GM11168 (cell line): ENCODE measurements around the gene INO80C.
"Not testable (repeated sequence)": the region's sequence is repeated elsewhere in the genome, so short reads cannot be mapped to it uniquely, and the experiment has no call there.

Experiments
- in situ Hi-C: fragments of 300-500 bp; cut with MboI; formaldehyde crosslinking; loops from one replicate; pipeline ENCODE4 v1.12.0; 2022; ENCODE audit warnings: low sequenced_read_pairs; ENCODE audit not compliant: unreplicated experiment

Gene INO80C

GRCh38 chr18:35489913-35490490, 7.8 kb downstream of the INO80C start:
- in situ Hi-C loops, result no loop called here

DNA sequence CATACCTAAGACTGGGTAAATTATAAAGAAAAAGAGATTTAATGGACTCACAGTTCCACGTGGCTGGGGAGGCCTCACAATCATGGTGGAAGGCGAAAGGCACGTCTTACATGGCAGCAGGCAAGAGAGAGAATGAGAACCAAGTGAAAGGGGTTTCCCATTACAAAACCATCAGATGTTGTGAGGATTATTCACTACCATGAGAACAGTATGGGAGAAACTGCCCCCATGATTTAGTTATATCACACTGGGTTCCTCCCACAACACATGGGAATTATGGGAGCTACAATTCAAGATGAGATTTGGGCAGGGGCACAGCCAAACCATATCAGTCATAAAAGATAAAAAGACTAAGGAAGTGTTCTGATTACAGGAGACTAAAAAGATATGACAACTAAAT, 8.5 kb downstream of the INO80C start:
- in situ Hi-C loops, result not testable (repeated sequence)

DNA sequence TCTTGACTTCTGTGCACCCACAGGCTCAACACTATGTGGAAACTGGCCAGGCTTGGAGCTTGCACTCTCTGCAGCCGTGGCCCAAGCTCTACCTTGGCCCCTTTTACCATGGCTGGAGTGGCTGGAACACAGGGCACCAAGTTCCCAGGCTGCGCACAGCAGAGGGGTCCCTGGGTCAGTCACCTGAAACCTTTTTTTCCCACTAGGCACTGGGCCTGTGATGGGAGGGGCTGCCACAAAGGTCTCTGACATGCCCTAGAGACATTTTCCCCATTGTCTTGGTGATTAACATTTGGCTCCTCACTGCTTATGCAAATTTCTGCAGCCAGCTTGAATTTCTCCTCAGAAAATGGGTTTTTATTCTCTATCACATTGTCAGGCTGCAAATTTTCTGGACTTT, 9.4 kb downstream of the INO80C start:
- in situ Hi-C loops, result not testable (repeated sequence)

GRCh38 chr18:35487525-35487924, 10.2 kb downstream of the INO80C start:
- in situ Hi-C loops, result not testable (repeated sequence)

- in situ Hi-C loops, result no loop called here
These were observed 11.9 kb downstream of the INO80C start for GRCh38 chr18:35485852-35486251.

- in situ Hi-C loops, result no loop called here
These were observed 13.7 kb downstream of the INO80C start for GRCh38 chr18:35484034-35484433.

DNA sequence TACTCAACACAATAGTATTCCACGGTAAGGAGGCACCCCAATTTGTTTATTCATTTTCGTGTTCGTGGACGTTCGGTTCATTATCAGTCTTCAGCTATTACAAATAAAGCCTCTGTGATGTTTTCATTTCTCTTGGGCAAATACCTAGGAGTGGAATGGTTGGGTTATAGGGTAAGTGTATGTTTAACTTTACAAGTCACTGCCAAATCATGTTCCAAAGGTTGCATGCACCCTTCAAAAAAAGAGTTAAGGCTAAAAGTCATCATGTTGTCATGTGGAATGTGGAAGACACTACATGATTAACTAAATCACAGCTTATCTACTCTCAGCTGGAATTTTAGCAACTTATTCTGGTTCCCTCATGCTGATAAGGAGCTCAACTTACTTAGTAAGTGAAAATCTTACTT, 15.8 kb downstream of the INO80C start:
- in situ Hi-C loops, result no loop called here

DNA sequence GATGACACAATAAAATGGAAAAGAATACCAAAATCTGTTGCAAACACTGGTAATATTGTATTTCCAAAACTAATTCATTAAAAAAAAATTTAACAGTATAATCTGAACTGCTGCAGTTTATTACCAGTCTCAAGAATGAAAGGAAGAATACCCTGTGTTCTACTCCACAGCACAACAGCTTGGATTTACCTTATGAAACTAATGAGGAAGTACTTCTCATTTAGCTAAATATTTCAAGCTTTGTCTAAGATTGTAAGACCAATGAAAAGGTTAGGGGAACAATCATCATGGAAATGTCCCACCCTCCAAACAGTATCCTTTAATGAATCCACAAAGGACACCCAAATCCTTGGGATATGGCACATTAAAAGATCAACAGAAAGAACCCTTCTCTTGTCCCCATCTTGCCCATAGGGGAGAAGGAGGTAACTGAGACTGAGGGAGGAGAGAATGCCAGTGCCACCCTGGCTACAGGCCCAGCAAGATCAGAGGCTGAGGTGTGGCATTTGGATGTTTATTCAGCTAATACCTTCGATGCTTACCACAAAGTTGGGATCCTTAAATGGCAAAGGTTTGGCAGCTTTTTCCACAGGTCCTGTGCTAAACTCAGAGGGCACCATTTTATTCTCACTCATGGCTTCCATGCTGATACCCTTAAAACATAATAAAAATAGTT, 17.7 kb downstream of the INO80C start:
- in situ Hi-C loops, result no loop called here

GRCh38 chr18:35478520-35479435, 19.0 kb downstream of the INO80C start:
- in situ Hi-C loops, result no loop called here

DNA sequence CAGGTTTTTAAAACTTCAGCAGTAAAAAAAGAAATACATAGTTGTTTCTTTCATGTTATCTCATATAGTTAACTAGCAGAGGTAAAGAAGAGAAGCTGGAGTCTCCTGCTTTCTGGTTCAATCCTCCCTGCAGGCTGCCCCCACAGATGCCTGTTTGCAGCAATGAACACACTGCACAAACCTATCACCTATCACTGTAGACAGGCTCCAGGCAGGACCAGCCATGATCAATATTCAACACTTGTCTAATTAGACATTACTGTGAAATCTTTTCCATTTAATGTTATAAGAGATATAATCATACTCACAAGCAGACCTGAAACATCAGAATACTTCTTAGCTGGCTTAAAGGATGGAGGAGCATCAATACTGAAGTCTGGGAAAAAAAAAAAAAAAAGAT, 19.8 kb downstream of the INO80C start:
- in situ Hi-C loops, result no loop called here

- in situ Hi-C loops, result no loop called here
These were observed 20.3 kb downstream of the INO80C start for GRCh38 chr18:35477497-35477896.

GRCh38 chr18:35474884-35475283, 22.9 kb downstream of the INO80C start:
- in situ Hi-C loops, result no loop called here

DNA sequence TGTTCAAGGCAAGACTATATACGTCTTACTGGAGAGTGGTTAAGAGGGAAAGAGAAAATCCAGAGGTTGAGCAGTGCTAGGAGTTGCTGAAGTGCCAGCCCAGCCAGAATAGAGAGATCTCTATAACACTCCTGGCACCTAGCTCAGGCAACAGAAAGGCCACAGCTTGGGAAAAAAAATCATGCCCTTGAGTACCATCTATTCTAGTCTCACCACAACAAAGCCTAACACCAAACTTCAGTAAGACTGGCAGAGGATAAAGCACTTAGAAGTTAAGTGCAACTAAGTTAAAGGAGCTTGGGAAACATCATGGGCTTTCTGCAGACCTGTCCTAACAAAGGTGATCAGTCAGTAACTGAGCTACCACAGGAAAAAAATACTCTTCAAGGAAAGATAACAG, 24.2 kb downstream of the INO80C start:
- in situ Hi-C loops, result no loop called here

GRCh38 chr18:35470435-35470834, 27.3 kb downstream of the INO80C start:
- in situ Hi-C loops, result no loop called here

- in situ Hi-C loops, result no loop called here
These were observed 28.0 kb downstream of the INO80C start for GRCh38 chr18:35469725-35470124.

- in situ Hi-C loops, result no loop called here
These were observed 29.0 kb downstream of the INO80C start for GRCh38 chr18:35468711-35469110.

GRCh38 chr18:35467624-35468016, 30.1 kb downstream of the INO80C start:
- in situ Hi-C loops, result no loop called here

- in situ Hi-C loops, result no loop called here
These were observed 30.7 kb downstream of the INO80C start for GRCh38 chr18:35466815-35467623.

DNA sequence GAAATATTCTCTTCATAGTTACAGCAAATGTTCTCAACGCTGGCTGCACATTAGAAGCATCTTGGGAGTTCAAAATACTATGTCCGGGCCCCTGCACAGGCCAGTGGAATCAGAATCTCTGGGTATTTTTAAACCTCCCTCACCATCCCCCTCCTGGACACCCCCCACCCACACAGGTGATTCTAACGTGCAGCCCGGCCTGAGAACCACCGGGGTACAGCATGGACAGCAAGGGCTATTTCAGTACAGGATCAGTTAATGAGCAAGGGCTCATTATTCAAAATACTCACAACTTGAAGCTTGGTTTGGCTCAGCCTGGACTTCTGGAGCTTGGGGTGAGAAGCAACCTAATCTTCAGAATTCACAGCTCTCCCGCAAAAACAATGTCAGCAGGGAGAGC, 31.4 kb downstream of the INO80C start:
- in situ Hi-C loops, result no loop called here

- in situ Hi-C loops, result no loop called here
These were observed 32.4 kb downstream of the INO80C start for GRCh38 chr18:35465329-35465728.
